ENCODE results near the gene WDR37.
"Not testable (repeated sequence)": the region's sequence is repeated elsewhere in the genome, so short reads cannot be mapped to it uniquely, and the experiment has no call there.

WDR37 gene

GRCh38 chr10:1109795-1110673, 53.8 kb downstream of the WDR37 start:
- DNase-seq: peak in 1 of 2 donors; percentile 46

GRCh38 chr10:1110674-1111119, 54.5 kb downstream of the WDR37 start:
- DNase-seq: no peak

- DNase-seq: no peak
Measured at GRCh38 chr10:1114315-1114714, 58.1 kb downstream of the WDR37 start.

- no peak for DNase-seq
Measured at GRCh38 chr10:1114719-1115606, 58.8 kb downstream of the WDR37 start.

- DNase-seq: no peak
Measured at GRCh38 chr10:1115607-1115955, 59.4 kb downstream of the WDR37 start.

- no peak for DNase-seq
Measured at GRCh38 chr10:1116051-1116450, 59.9 kb downstream of the WDR37 start.

- DNase-seq: no peak
Measured at GRCh38 chr10:1116696-1117280, 60.6 kb downstream of the WDR37 start.

GRCh38 chr10:1117651-1118050, 61.5 kb downstream of the WDR37 start:
- DNase-seq: no peak

- DNase-seq: not testable (repeated sequence)
Measured at GRCh38 chr10:1118318-1118717, 62.1 kb downstream of the WDR37 start.

- no peak for DNase-seq
Measured at GRCh38 chr10:1119027-1119426, 62.8 kb downstream of the WDR37 start.

GRCh38 chr10:1119501-1119900, 63.3 kb downstream of the WDR37 start:
- DNase-seq: no peak

GRCh38 chr10:1120306-1120705, 64.1 kb downstream of the WDR37 start:
- no peak for DNase-seq

GRCh38 chr10:1120801-1121211, 64.6 kb downstream of the WDR37 start:
- DNase-seq: no peak

- no peak for DNase-seq
Measured at GRCh38 chr10:1121271-1121970, 65.2 kb downstream of the WDR37 start.

GRCh38 chr10:1122349-1122748, 66.2 kb downstream of the WDR37 start:
- DNase-seq: no peak

- no peak for DNase-seq
Measured at GRCh38 chr10:1123198-1123597, 67.0 kb downstream of the WDR37 start.

- no peak for DNase-seq
Measured at GRCh38 chr10:1123972-1124371, 67.8 kb downstream of the WDR37 start.

- DNase-seq: no peak
Measured at GRCh38 chr10:1124796-1125195, 68.6 kb downstream of the WDR37 start.

- no peak for DNase-seq
Measured at GRCh38 chr10:1126461-1126860, 70.3 kb downstream of the WDR37 start.

- no peak for DNase-seq
Measured at GRCh38 chr10:1127629-1128028, 71.4 kb downstream of the WDR37 start.

- no peak for DNase-seq
Measured at GRCh38 chr10:1128115-1128514, 71.9 kb downstream of the WDR37 start.

GRCh38 chr10:1128649-1129048, 72.5 kb downstream of the WDR37 start:
- no peak for DNase-seq

- DNase-seq: no peak
Measured at GRCh38 chr10:1130226-1130625, 74.0 kb downstream of the WDR37 start.
